H1 (cell line): ENCODE data around the gene RAPGEF1. TPM values are rescaled to one million over a fixed set of nuclear protein-coding genes. Genes with fewer than 3 reads are reported as not detected.
A peak's percentile ranks its signal among the peaks of the same experiment; 100 is the strongest.

Source experiments
- CTCF ChIA-PET: fragments of 300-600 bp; sonication (Branson Sonifier 250); formaldehyde crosslinking; loops from one replicate; lab custom pipeline; 2021; ENCODE audit not compliant: partially characterized antibody; lab: Charles Lee
- POLR2A ChIA-PET: fragments of 300-600 bp; sonication (Branson Sonifier 250); formaldehyde crosslinking; loops from one replicate; lab custom pipeline; 2021; ENCODE audit warnings: inconsistent platforms; ENCODE audit not compliant: partially characterized antibody; lab: Charles Lee
- DNase-seq, 2 experiments: peaks; one replicate each; pipeline versions ENCODE4 v3.0.0 to v3.0.0-alpha.2; 2010 to 2022; ENCODE audit warnings: low spot score in 2 of 2, low read depth in 1 of 2, mixed read lengths in 1 of 2
- FAIRE-seq: peaks from 2 replicates; lab custom pipeline; 2011; peaks lifted over from hg19 to GRCh38; lab: Jason Lieb, UNC
- H2AFZ ChIP-seq: 2 replicates; pipeline ENCODE4 v1.8.1; 2012; ENCODE audit warnings: low read length, inconsistent platforms
- H2AK5ac ChIP-seq: 2 replicates; pipeline ENCODE4 v1.6.1; 2013; ENCODE audit warnings: low read depth, low read length
- H2BK120ac ChIP-seq: replicated peaks from 2 replicates; pipeline ENCODE3; 2013; ENCODE audit warnings: low read depth, low read length, inconsistent platforms
- H2BK12ac ChIP-seq: 2 replicates; pipeline ENCODE4 v1.6.1; 2013; ENCODE audit warnings: low read depth, low read length
- H2BK15ac ChIP-seq: 2 replicates; pipeline ENCODE4 v1.6.1; 2013; ENCODE audit warnings: low read length
- H2BK20ac ChIP-seq: 2 replicates; pipeline ENCODE4 v1.6.1; 2013; ENCODE audit warnings: low read length
- H2BK5ac ChIP-seq: 2 replicates; pipeline ENCODE4 v1.6.1; 2013; ENCODE audit warnings: low read depth, low read length
- H3K14ac ChIP-seq: 2 replicates; pipeline ENCODE4 v1.6.1; 2013; ENCODE audit warnings: inconsistent platforms; ENCODE audit not compliant: insufficient read length
- H3K18ac ChIP-seq: 2 replicates; pipeline ENCODE4 v1.6.1; 2013; ENCODE audit warnings: low read length; ENCODE audit errors: extremely low read depth
- H3K23ac ChIP-seq: 2 replicates; pipeline ENCODE4 v1.6.1; 2013; ENCODE audit warnings: inconsistent platforms; ENCODE audit not compliant: insufficient read length
- H3K23me2 ChIP-seq: 2 replicates; pipeline ENCODE4 v1.6.1; 2013; ENCODE audit warnings: low read depth, low read length
- H3K27ac ChIP-seq: 2 replicates; pipeline ENCODE4 v1.6.1; 2011; ENCODE audit warnings: low read depth, low read length, inconsistent platforms
- H3K27me3 ChIP-seq, 4 experiments: replicated peaks in 1 of 4; 1 replicate in 1 of 4; 2 replicates in 3 of 4; pipeline versions ENCODE4 v1.6.1 to v1.8.1; 2011 to 2013; ENCODE audit warnings: low read length in 3 of 4, mild to moderate bottlenecking in 3 of 4, inconsistent platforms in 2 of 4, mixed read lengths in 2 of 4, moderate library complexity in 1 of 4; ENCODE audit not compliant: control insufficient read depth in 3 of 4, insufficient read depth in 3 of 4; ENCODE audit errors: extremely low read depth in 1 of 4
- H3K36me3 ChIP-seq, 4 experiments: 2 replicates each; pipeline versions ENCODE4 v1.6.1 to v1.8.1; 2011 to 2013; ENCODE audit warnings: mild to moderate bottlenecking in 4 of 4, low read length in 3 of 4, moderate library complexity in 2 of 4, control low read depth in 1 of 4, inconsistent platforms in 1 of 4; ENCODE audit not compliant: insufficient read depth in 4 of 4, control insufficient read depth in 2 of 4
- H3K4ac ChIP-seq: replicated peaks from 2 replicates; pipeline ENCODE3; 2013; ENCODE audit warnings: low read length, low read depth, mixed read lengths, inconsistent platforms; ENCODE audit not compliant: insufficient read length
- H3K4me1 ChIP-seq, 4 experiments: replicated peaks in 1 of 4; 1 replicate in 1 of 4; 2 replicates in 3 of 4; pipeline versions ENCODE4 v1.6.1 to v1.8.1; 2011 to 2013; ENCODE audit warnings: low read length in 3 of 4, inconsistent platforms in 2 of 4, mixed read lengths in 1 of 4; ENCODE audit not compliant: insufficient read depth in 4 of 4, control insufficient read depth in 3 of 4
- H3K4me2 ChIP-seq, 2 experiments: 2 replicates each; pipeline versions ENCODE4 v1.6.1 to v1.8.1; 2011 to 2013; ENCODE audit warnings: low read depth in 2 of 2, low read length in 2 of 2, control low read depth in 1 of 2, inconsistent platforms in 1 of 2, mild to moderate bottlenecking in 1 of 2; ENCODE audit not compliant: insufficient read depth in 1 of 2
- H3K4me3 ChIP-seq, 4 experiments: fragments of 200-600, 300-600 bp in 1 of 4; sonication (generic), shearing (Covaris generic), sonication (Bioruptor Twin) in 1 of 4; 2 replicates each; pipeline versions ENCODE4 v1.5.1 to v1.8.1; 2011 to 2016; ENCODE audit warnings: low read length in 4 of 4, low read depth in 3 of 4, control low read depth in 2 of 4, inconsistent platforms in 2 of 4, mild to moderate bottlenecking in 2 of 4, mixed read lengths in 1 of 4, moderate library complexity in 1 of 4; ENCODE audit not compliant: insufficient read depth in 2 of 4; ENCODE audit errors: extremely low read depth in 1 of 4
- H3K56ac ChIP-seq: replicated peaks from 2 replicates; pipeline ENCODE3; 2013; ENCODE audit warnings: low read depth, mild to moderate bottlenecking, mixed read lengths, low read length, inconsistent platforms; ENCODE audit not compliant: insufficient read length
- H3K79me1 ChIP-seq: 2 replicates; pipeline ENCODE4 v1.6.1; 2013; ENCODE audit warnings: low read depth, low read length, control low read depth
- H3K79me2 ChIP-seq, 2 experiments: 2 replicates each; pipeline versions ENCODE4 v1.6.1 to v1.8.1; 2012 to 2013; ENCODE audit warnings: low read length in 2 of 2, mild to moderate bottlenecking in 2 of 2, inconsistent platforms in 1 of 2; ENCODE audit not compliant: insufficient read depth in 2 of 2, control insufficient read depth in 1 of 2
- H3K9ac ChIP-seq, 4 experiments: replicated peaks in 1 of 4; 1 replicate in 1 of 4; 2 replicates in 3 of 4; pipeline versions ENCODE4 v1.6.1 to v1.8.1; 2011 to 2013; ENCODE audit warnings: low read depth in 3 of 4, low read length in 3 of 4, control low read depth in 2 of 4, mild to moderate bottlenecking in 2 of 4, moderate library complexity in 2 of 4, inconsistent platforms in 1 of 4; ENCODE audit errors: extremely low read depth in 1 of 4
- H3K9me3 ChIP-seq, 2 experiments: 2 replicates each; pipeline versions ENCODE4 v1.6.1 to v1.8.1; 2012 to 2013; ENCODE audit warnings: mild to moderate bottlenecking in 2 of 2, moderate library complexity in 2 of 2, control low read depth in 1 of 2, inconsistent platforms in 1 of 2, low read depth in 1 of 2, low read length in 1 of 2, mixed read lengths in 1 of 2; ENCODE audit not compliant: insufficient read depth in 2 of 2
- H4K20me1 ChIP-seq, 2 experiments: replicated peaks in 1 of 2; 2 replicates each; pipeline versions ENCODE3 to v1.8.1; 2011 to 2013; ENCODE audit warnings: inconsistent platforms in 2 of 2, low read length in 2 of 2, mild to moderate bottlenecking in 1 of 2; ENCODE audit not compliant: insufficient read depth in 2 of 2, control insufficient read depth in 1 of 2
- H4K5ac ChIP-seq: 2 replicates; pipeline ENCODE4 v1.6.1; 2013; ENCODE audit warnings: low read length, low read depth, mixed read lengths, inconsistent platforms; ENCODE audit not compliant: insufficient read length
- H4K8ac ChIP-seq: 2 replicates; pipeline ENCODE4 v1.8.0; 2013; ENCODE audit warnings: mild to moderate bottlenecking, moderate library complexity, low read length, inconsistent platforms; ENCODE audit not compliant: insufficient read depth; ENCODE audit errors: extremely low read depth
- H4K91ac ChIP-seq: replicated peaks from 2 replicates; pipeline ENCODE3; 2013; ENCODE audit warnings: low read length, mixed read lengths, inconsistent platforms; ENCODE audit not compliant: insufficient read length
- CEBPB ChIP-seq: IDR thresholded peaks from 2 replicates; pipeline ENCODE4 v1.6.1; 2012; ENCODE audit warnings: low read depth, low read length
- CTCF ChIP-seq, 3 experiments: IDR thresholded peaks; 1 replicate in 2 of 3; 2 replicates in 1 of 3; pipeline versions ENCODE4 v1.5.1 to v1.6.1; 2011; ENCODE audit warnings: low read length in 3 of 3, mild to moderate bottlenecking in 3 of 3, inconsistent platforms in 2 of 3, low read depth in 1 of 3, moderate library complexity in 1 of 3; ENCODE audit not compliant: insufficient read depth in 1 of 3; ENCODE audit errors: control extremely low read depth in 1 of 3
- GTF2F1 ChIP-seq: IDR thresholded peaks from 2 replicates; pipeline ENCODE4 v1.6.1; 2012; ENCODE audit warnings: low read depth, low read length, improper control_type of control experiment, borderline replicate concordance
- MAFK ChIP-seq: IDR thresholded peaks from 2 replicates; pipeline ENCODE4 v1.6.1; 2012; ENCODE audit warnings: low read depth, mild to moderate bottlenecking, improper control_type of control experiment, low read length
- PHF8 ChIP-seq: fragments of 200-600 bp; sonication (generic); conservative IDR thresholded peaks from 2 replicates; pipeline ENCODE4 v1.7.1; 2012; ENCODE audit warnings: low read depth, mild to moderate bottlenecking, inconsistent platforms, low read length, moderate library complexity
- RAD21 ChIP-seq, 2 experiments: IDR thresholded peaks in 1 of 2; conservative IDR thresholded peaks in 1 of 2; 2 replicates each; pipeline ENCODE4 v1.6.1; 2011; ENCODE audit warnings: low read depth in 2 of 2, low read length in 2 of 2, improper control_type of control experiment in 1 of 2, inconsistent platforms in 1 of 2, mild to moderate bottlenecking in 1 of 2, moderate library complexity in 1 of 2
- SAP30 ChIP-seq: fragments of 300-600 bp; sonication (generic); IDR thresholded peaks from 2 replicates; pipeline ENCODE4 v1.7.1; 2012; ENCODE audit warnings: low read length, moderate library complexity, mild to moderate bottlenecking, inconsistent platforms; ENCODE audit not compliant: insufficient read depth, insufficient replicate concordance
- YY1 ChIP-seq: IDR thresholded peaks from 2 replicates; pipeline ENCODE4 v1.6.1; 2011; ENCODE audit warnings: low read depth, mild to moderate bottlenecking, low read length
- WGBS, 2 experiments: shearing (Covaris generic) in 1 of 2; methylation state at CpG; one replicate each; pipeline versions ENCODE4 v1.1.6 to v1.1.7; 2013 to 2015; ENCODE audit warnings: low lambda C conversion rate in 2 of 2, mixed read lengths in 2 of 2, inconsistent platforms in 1 of 2, low coverage in 1 of 2, missing lambda C conversion rate in 1 of 2; ENCODE audit not compliant: insufficient replicate concordance in 2 of 2, insufficient coverage in 1 of 2, insufficient read length in 1 of 2; ENCODE audit errors: extremely low coverage in 1 of 2, missing lambda C conversion rate in 1 of 2; 5-methylcytosine and 5-hydroxymethylcytosine counted together
- polyA plus RNA-seq, 7 experiments: library from polyadenylated mRNA; depleted of rRNA in 3 of 7; stranded (reverse) in 5 of 7; unstranded in 2 of 7; fragments of >200 nt in 5 of 7; fragments of 200-250 nt in 2 of 7; gene quantifications; 1 replicate in 5 of 7; 2 replicates in 1 of 7; 4 replicates in 1 of 7; pipeline versions ENCODE4 v1.2.1 to v1.2.3, GENCODE V29; 2011 to 2013; ENCODE audit warnings: missing spikeins in 2 of 7, mixed read lengths in 2 of 7
- total RNA-seq: library from RNA; stranded (reverse); fragmentation: NEBNext Ultra II Directional; extraction: Animal tissue kit (Norgen Biotek cat#: 25700); gene quantifications from 2 replicates; pipeline ENCODE4 v1.2.1, GENCODE V29; 2021

The RAPGEF1 gene
- total and polyA plus RNA-seq, 2 of the 8 experiments (the other 6 are each of a cell fraction or from before 2014, with no cell fraction given) = 29.7 to 78.9 TPM

GRCh38 chr9:131606896-131607567 is 132.8 kb downstream of the RAPGEF1 start:
- CTCF ChIA-PET = interaction anchor here (0.6 to 1.7 kb wide), 10 partner anchors 13 to 430 kb away, joined by 3 to 9 read pairs (median 3); no protein-coding TSS in a partner anchor
- no peak overlapping the region for H4K8ac ChIP-seq
- H3K79me2 ChIP-seq = no peaks in the 10 kb centered on the region
- H3K18ac ChIP-seq = no peak overlapping the region
- H3K27ac ChIP-seq = 0 out of 2 replicates have a peak overlapping the region, but pooled peaks have one; percentile 47
- H3K56ac ChIP-seq = no peak overlapping the region
- no peak overlapping the region for H3K23ac ChIP-seq
- no peaks in the 10 kb centered on the region for H3K23me2 ChIP-seq
- no peak for FAIRE-seq
- H2BK15ac ChIP-seq = peak overlapping the region; percentile 3; the same call in 1 of the 2 replicates
- peak overlapping the region; percentile 68 for H2AK5ac ChIP-seq
- no peaks in the 10 kb centered on the region for H3K9me3 ChIP-seq
- H3K4me2 ChIP-seq = no peak overlapping the region
- no peaks in the 10 kb centered on the region for H3K36me3 ChIP-seq
- no peak overlapping the region; a peak in 1 of 7 replicates for H3K9ac ChIP-seq
- no peak overlapping the region for H4K5ac ChIP-seq
- no peak overlapping the region for H2BK120ac ChIP-seq
- no peak overlapping the region for H3K14ac ChIP-seq
- H4K20me1 ChIP-seq = no peaks in the 10 kb centered on the region
- 91% methylated on average over 13 of the region's 13 CpGs; no CpG with 5 or more reads in 1 of the 2 experiments for WGBS, 2 experiments
- TF ChIP-seq CTCF (IDR thresholded peaks at IDR 0.05; ENCODE audit: control extremely low read depth in 1 of 3, insufficient read depth in 1 of 3, low read depth in 1 of 3, low read length in 3 of 3) (peak; percentile 25 to 49 (median 32)), SAP30 (no peak), RAD21 (IDR thresholded peaks at IDR 0.05 in 1 of 2, conservative IDR thresholded peaks at IDR 0.05 in 1 of 2; ENCODE audit: low read depth in 2 of 2, low read length in 2 of 2) (peak; percentile 42 to 70), PHF8 (no peak), GTF2F1 (no peak), CEBPB (no peak), YY1 (no peak), MAFK (no peak)
- TF ChIP-seq, all 59 proteins: peak for 2
- Histone ChIP-seq H3K79me1 (no peaks in the 10 kb centered on the region), H4K91ac (no peak overlapping the region), H3K4me3 (no peak overlapping the region), H3K4me1 (peaks cover 11 to 24% (median 20%) of the 10 kb centered on the region in 4 experiments), H2AFZ (no peak overlapping the region), H2BK20ac (no peak overlapping the region), H3K4ac (peak overlapping the region; percentile 84), H2BK12ac (peak overlapping the region; percentile 95; the same call in 1 of the 2 replicates), H2BK5ac (no peak overlapping the region; the same call in 1 of the 2 replicates), H3K27me3 (no peaks in the 10 kb centered on the region)
- no peak for DNase-seq
- POLR2A ChIA-PET = interaction anchor here (0.6 to 0.7 kb wide), 2 partner anchors 54 to 497 kb away, joined by 3 read pairs; no protein-coding TSS in a partner anchor
